ENCODE measurements around the gene MICU2.

GRCh38 chr13:21638319-21639282, 34.6 kb upstream of the MICU2 start:
- TF ChIP-seq, protein P1, sequence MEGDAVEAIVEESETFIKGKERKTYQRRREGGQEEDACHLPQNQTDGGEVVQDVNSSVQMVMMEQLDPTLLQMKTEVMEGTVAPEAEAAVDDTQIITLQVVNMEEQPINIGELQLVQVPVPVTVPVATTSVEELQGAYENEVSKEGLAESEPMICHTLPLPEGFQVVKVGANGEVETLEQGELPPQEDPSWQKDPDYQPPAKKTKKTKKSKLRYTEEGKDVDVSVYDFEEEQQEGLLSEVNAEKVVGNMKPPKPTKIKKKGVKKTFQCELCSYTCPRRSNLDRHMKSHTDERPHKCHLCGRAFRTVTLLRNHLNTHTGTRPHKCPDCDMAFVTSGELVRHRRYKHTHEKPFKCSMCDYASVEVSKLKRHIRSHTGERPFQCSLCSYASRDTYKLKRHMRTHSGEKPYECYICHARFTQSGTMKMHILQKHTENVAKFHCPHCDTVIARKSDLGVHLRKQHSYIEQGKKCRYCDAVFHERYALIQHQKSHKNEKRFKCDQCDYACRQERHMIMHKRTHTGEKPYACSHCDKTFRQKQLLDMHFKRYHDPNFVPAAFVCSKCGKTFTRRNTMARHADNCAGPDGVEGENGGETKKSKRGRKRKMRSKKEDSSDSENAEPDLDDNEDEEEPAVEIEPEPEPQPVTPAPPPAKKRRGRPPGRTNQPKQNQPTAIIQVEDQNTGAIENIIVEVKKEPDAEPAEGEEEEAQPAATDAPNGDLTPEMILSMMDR (IDR thresholded peaks at IDR 0.05) = peak; percentile 41 to 82 (median 73)
- TF ChIP-seq POLR2A (IDR thresholded peaks at IDR 0.05) (no peak), POLR2AphosphoS5 (IDR thresholded peaks at IDR 0.05; ENCODE audit: insufficient read depth in 1 of 2, low read depth in 1 of 2) (no peak)
